Activated CD4-positive, CD25-positive, alpha-beta regulatory T cell treated with anti-CD3 and anti-CD28 coated beads, Interleukin-2, amount 50 U/mL, for 72 hours (primary cell): Measurements from ENCODE around the gene CCDC146.
"Not testable (repeated sequence)": the region's sequence is repeated elsewhere in the genome, so short reads cannot be mapped to it uniquely, and the experiment has no call there.

Experiments
- DNase-seq: peaks from one replicate; pipeline ENCODE4 v3.0.0; 2021

The CCDC146 gene

DNA sequence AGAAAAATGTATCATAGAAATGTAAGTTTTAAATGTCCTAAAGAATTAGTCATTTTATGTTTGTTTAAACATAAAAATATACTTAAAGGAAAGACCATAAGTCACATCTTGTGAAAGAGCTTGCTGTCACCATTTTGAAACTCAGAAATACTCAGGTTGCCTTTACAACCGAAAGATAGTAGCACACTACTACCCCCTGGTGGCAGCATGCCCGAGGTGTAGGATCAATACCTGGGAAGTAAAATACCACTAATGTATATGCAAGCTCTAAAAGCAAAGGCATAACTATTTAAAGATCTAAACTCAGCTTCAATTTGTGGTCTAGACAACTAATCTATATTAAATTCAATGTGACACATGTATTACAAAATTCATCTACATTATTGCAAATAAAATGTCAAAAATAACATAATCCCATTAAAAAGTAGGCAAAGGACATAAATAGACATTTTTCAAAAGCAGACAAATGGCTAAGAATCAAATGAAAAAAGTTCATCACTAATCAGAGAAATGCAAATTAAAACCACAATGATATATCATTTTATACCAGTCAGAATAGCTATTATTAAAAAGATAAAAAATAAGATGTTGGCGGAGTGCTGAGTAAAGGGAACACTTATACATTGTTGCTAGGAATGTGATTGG lies 124.9 kb downstream of the CCDC146 start:
- peak; percentile 86 for DNase-seq

DNA sequence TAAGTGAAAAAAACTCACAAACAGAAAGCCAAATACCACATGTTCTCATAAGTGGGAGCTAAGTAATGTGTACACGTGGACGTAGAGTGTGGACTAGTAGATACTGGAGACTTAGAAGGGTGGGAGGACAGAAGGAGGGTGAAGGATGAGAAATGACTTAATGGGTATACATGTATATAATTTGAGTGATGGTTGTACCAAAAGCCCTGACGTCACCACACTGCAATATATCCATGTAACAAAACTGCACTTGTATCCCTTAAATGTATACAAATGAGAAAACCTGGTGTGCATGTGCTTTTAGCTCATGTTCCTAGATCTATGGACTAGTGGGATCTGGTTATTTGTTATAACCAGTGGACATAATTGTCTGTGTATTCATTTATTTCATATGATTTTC lies 125.7 kb downstream of the CCDC146 start:
- no peak for DNase-seq

- DNase-seq, result no peak
Observed at GRCh38 chr7:77252506-77252905, 130.1 kb downstream of the CCDC146 start.

- no peak for DNase-seq
Observed at GRCh38 chr7:77253151-77253550, 130.7 kb downstream of the CCDC146 start.

GRCh38 chr7:77254429-77254828 lies 132.0 kb downstream of the CCDC146 start:
- no peak for DNase-seq

GRCh38 chr7:77254915-77255314 lies 132.5 kb downstream of the CCDC146 start:
- DNase-seq, result no peak

GRCh38 chr7:77258014-77258413 lies 135.6 kb downstream of the CCDC146 start:
- no peak for DNase-seq

- no peak for DNase-seq
Observed at GRCh38 chr7:77258593-77258992, 136.2 kb downstream of the CCDC146 start.

DNA sequence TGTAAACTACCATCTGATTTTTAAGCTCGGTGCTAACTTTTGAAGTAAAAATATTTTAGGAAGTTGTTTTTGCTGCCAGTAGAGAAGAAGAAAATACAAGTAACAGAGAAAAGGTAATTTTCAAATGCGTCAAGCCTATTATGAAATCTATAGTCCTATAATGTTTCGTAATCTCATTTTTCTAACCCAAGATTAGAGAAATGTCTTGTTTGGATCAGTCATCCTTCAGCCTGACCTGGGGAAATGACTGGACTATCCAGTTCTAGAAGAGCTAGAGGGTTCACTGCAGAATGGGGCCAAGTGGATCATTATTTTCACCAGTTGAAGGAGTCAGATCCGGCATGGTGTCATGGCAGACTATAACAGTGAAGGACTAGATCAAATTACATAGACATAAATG lies 139.9 kb downstream of the CCDC146 start:
- no peak for DNase-seq

GRCh38 chr7:77265666-77266065 lies 143.3 kb downstream of the CCDC146 start:
- DNase-seq, result no peak

GRCh38 chr7:77266291-77266794 lies 143.9 kb downstream of the CCDC146 start:
- DNase-seq, result no peak

GRCh38 chr7:77269360-77270093 lies 147.1 kb downstream of the CCDC146 start:
- DNase-seq, result no peak

GRCh38 chr7:77270094-77270480 lies 147.7 kb downstream of the CCDC146 start:
- DNase-seq, result no peak

DNA sequence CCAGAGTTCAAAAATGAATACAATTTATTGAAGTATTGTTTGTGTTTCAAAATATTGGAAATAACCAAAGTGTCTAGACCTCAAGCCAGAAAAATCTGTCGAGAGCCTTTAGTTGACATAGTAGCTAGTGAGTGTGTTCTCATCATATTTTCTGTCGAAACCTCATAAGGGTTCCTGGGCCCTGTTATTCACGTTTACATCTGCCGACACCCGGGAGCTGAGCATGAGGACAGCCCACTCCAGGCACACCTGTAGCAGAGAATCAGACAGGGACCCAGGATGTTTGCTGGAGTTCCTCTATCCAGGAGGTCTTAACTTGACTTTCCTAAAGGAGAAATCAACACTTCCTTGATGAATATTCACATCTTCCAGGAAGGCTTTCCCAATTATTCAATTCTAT lies 149.4 kb downstream of the CCDC146 start:
- DNase-seq, result no peak

- DNase-seq, result not testable (repeated sequence)
Observed at GRCh38 chr7:77275663-77276062, 153.2 kb downstream of the CCDC146 start.

DNA sequence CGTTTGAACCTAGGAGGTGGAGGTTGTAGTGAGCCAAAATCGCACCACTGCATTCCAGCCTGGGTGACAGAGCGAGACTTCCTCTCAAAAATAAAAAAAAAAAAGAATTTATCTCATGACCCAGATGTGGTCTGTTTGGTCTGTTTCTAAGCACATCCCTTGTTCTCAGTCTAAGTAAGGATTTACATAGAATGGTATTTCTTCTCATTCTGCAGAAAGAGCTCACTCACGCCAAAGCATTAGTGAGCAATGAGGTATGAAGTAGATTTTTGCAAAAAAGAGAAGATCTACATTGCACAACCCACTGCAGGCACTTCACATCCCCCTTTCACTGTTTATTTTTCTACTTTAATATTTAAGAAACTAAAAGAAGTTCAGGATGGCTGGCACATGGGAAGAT lies 153.7 kb downstream of the CCDC146 start:
- no peak for DNase-seq

DNA sequence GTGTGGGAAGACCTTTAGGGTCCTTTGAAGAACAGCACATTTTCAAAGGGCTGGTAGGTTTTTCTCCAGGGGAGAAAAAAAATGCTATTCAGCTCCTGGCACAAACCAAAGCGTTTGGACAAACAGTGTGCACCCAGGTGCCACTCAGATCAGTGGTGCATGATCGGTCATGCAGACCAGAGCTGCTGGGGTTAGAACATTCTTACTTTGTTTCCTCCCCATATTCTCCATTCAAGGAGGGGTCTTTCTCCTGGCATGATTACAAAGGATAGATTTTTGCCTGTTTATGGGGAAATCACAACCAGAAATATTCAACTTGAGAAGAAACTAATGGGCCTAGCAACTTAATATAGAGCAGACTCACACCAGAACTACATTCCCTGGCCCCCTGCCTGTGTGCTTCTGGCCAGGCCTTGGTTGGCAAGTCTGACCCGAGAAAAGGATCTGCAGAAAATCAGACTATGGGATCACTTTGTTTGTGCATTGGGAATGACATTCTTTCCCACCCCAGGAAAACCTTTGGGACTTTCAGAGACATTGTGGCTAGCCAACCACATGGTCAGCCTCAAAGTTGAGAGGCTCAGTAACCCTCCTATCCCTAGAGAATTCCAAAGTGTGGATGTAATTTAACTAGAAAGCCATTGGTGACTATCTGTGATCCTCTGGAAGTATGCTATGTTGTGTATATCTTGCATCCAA lies 159.5 kb downstream of the CCDC146 start:
- no peak for DNase-seq

GRCh38 chr7:77282897-77283296 lies 160.5 kb downstream of the CCDC146 start:
- no peak for DNase-seq

DNA sequence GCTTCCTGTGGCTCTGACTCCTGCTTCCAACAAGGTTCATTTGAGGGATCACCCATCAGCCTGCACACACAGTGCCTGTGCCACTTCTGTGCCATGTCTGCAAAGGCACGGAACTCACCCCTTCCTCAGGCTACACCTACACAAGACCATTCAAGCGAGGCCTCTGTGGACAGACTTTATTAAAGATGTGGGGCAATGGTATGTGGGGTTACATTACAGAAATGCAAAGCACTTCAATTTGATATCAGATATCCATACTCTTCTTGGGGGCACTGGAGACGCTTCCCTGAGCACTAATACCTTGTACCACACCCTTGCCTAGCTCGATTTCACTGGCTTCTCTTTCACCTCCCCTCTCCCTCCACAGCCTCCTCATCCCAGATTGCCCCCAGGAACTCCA lies 161.6 kb downstream of the CCDC146 start:
- DNase-seq, result no peak

DNA sequence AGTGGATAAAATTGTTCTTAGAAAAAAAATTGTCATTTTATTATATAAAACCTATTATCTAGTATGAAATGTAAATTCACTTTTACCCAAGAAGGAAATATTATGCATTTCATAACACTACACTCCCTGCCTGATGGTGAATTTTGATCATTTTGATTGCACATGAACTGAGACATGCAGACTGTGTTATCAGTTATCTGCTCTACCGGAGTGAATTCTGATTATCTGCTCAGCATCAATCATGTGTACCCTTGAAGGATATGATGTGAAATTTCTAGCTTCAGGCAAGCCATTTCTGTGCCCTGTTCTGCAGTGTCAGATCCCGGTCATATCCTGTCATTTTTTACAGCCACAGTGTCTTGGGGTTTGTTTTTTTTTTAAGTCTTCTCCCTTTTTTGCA lies 162.2 kb downstream of the CCDC146 start:
- no peak for DNase-seq

DNA sequence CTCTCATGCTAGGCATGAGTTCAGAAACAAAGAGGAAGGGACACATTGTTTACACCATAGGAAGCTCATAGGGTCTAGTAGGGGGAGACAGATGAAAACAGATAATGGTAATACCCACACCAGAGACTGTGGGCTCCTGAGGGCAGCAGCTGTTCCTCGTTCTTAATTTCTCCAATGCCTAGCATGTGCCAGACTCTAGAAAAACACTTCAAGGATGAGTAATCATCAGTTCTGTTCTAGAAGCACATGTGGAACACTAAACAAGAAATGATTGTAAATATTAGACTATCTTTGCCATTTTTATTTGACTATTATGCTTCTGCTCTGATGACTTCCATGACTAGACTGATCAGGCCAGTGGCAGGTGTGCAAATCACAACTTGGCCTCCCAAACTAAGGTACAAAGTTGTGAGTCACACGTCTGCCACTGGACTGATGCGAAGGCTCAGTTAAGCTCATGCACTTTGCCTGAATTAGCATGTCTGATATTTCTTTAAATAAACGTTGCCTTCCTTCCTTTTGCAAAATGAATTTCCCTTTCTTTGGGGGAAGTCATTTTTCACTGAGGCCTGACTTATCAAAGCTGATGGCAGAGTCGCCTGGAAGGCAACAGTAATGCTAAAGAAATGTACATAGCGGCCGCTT lies 166.4 kb downstream of the CCDC146 start:
- no peak for DNase-seq

- no peak for DNase-seq
Observed at GRCh38 chr7:77289387-77289786, 167.0 kb downstream of the CCDC146 start.

GRCh38 chr7:77290425-77290824 lies 168.0 kb downstream of the CCDC146 start:
- DNase-seq, result no peak
